HEK293 (cell line): Measurements from ENCODE around the gene TMEM272.

Experiments
- CTCF ChIA-PET: fragments of 350-600 bp; formaldehyde crosslinking; extraction: SDS; loops from one replicate; lab custom pipeline; 2021; ENCODE audit warnings: antibody characterized with exemption; lab: Yijun Ruan, JAX
- POLR2A ChIA-PET: fragments of 300-600 bp; formaldehyde crosslinking; extraction: SDS; loops from one replicate; lab custom pipeline; 2020; ENCODE audit warnings: antibody characterized with exemption, inconsistent platforms; lab: Yijun Ruan, JAX
- H3K27ac ChIP-seq: fragments of 200-500 bp; sonication (Bioruptor generic); 2 replicates; pipeline ENCODE4 v1.5.1; 2014; ENCODE audit warnings: low read depth, low read length, control low read depth, inconsistent platforms; ENCODE audit errors: extremely low read depth
- H3K36me3 ChIP-seq, 2 experiments: fragments of 200-500 bp in 1 of 2; sonication (Bioruptor generic) in 1 of 2; 1 replicate in 1 of 2; 2 replicates in 1 of 2; pipeline ENCODE4 v1.5.1; 2014 to 2017; ENCODE audit warnings: inconsistent platforms in 2 of 2, low read length in 2 of 2; ENCODE audit not compliant: control insufficient read depth in 2 of 2, insufficient read depth in 1 of 2
- H3K4me1 ChIP-seq: fragments of 200-500 bp; sonication (Bioruptor generic); 2 replicates; pipeline ENCODE4 v1.5.1; 2014; ENCODE audit warnings: mild to moderate bottlenecking, low read length, inconsistent platforms; ENCODE audit not compliant: control insufficient read depth, insufficient read depth
- H3K4me3 ChIP-seq: 2 replicates; pipeline ENCODE4 v1.5.1; 2011; ENCODE audit warnings: low read depth, mild to moderate bottlenecking, control low read depth, low read length, moderate library complexity
- H3K9me3 ChIP-seq: fragments of 200-500 bp; sonication (Bioruptor generic); 2 replicates; pipeline ENCODE4 v1.5.1; 2014; ENCODE audit warnings: low read depth, low read length, inconsistent platforms; ENCODE audit not compliant: control insufficient read depth, insufficient read depth
- FEZF1 ChIP-seq: fragments of 450-650 bp; formaldehyde crosslinking; IDR thresholded peaks from 2 replicates; pipeline ENCODE4 v1.5.1; 2016; ENCODE audit warnings: missing biosample characterization, missing genetic modification characterization
- GFI1B ChIP-seq: fragments of 450-650 bp; formaldehyde crosslinking; IDR thresholded peaks from 2 replicates; pipeline ENCODE4 v1.5.1; 2016; ENCODE audit warnings: missing biosample characterization, missing genetic modification characterization
- GLIS2 ChIP-seq: fragments of 450-650 bp; formaldehyde crosslinking; IDR thresholded peaks from 2 replicates; pipeline ENCODE4 v1.5.1; 2016; ENCODE audit warnings: missing biosample characterization, missing genetic modification characterization
- KLF1 ChIP-seq: fragments of 450-650 bp; formaldehyde crosslinking; IDR thresholded peaks from 2 replicates; pipeline ENCODE4 v1.5.1; 2016; ENCODE audit warnings: missing biosample characterization, missing genetic modification characterization
- ZBTB1 ChIP-seq: fragments of 450-650 bp; formaldehyde crosslinking; IDR thresholded peaks from 2 replicates; pipeline ENCODE4 v1.5.1; 2016; ENCODE audit warnings: missing biosample characterization, missing genetic modification characterization
- ZNF132 ChIP-seq: fragments of 450-650 bp; formaldehyde crosslinking; IDR thresholded peaks from 2 replicates; pipeline ENCODE4 v1.5.1; 2017; ENCODE audit warnings: missing biosample characterization, missing genetic modification characterization, borderline replicate concordance
- ZNF146 ChIP-seq: fragments of 450-650 bp; formaldehyde crosslinking; IDR thresholded peaks from 2 replicates; pipeline ENCODE4 v1.5.1; 2016; ENCODE audit warnings: missing biosample characterization, missing genetic modification characterization
- ZNF155 ChIP-seq: fragments of 450-650 bp; formaldehyde crosslinking; IDR thresholded peaks from 2 replicates; pipeline ENCODE4 v1.5.1; 2016; ENCODE audit warnings: missing biosample characterization, missing genetic modification characterization
- ZNF174 ChIP-seq: fragments of 450-650 bp; formaldehyde crosslinking; IDR thresholded peaks from 2 replicates; pipeline ENCODE4 v1.5.0; 2017; ENCODE audit warnings: missing biosample characterization, mild to moderate bottlenecking, missing genetic modification characterization
- ZNF214 ChIP-seq: fragments of 450-650 bp; formaldehyde crosslinking; IDR thresholded peaks from 2 replicates; pipeline ENCODE4 v1.5.1; 2017; ENCODE audit warnings: missing biosample characterization, mild to moderate bottlenecking, missing genetic modification characterization, borderline replicate concordance
- ZNF223 ChIP-seq: fragments of 450-650 bp; formaldehyde crosslinking; IDR thresholded peaks from 2 replicates; pipeline ENCODE4 v1.5.1; 2016; ENCODE audit warnings: missing biosample characterization, missing genetic modification characterization
- ZNF266 ChIP-seq: fragments of 450-650 bp; formaldehyde crosslinking; IDR thresholded peaks from 2 replicates; pipeline ENCODE4 v1.5.1; 2016; ENCODE audit warnings: missing biosample characterization, missing genetic modification characterization, low read depth
- ZNF473 ChIP-seq: fragments of 450-650 bp; formaldehyde crosslinking; IDR thresholded peaks from 2 replicates; pipeline ENCODE4 v1.5.1; 2017; ENCODE audit warnings: missing biosample characterization, missing genetic modification characterization
- ZNF510 ChIP-seq: fragments of 450-650 bp; formaldehyde crosslinking; IDR thresholded peaks from 2 replicates; pipeline ENCODE4 v1.5.1; 2018; ENCODE audit warnings: mild to moderate bottlenecking, missing genetic modification characterization, missing biosample characterization; ENCODE audit not compliant: insufficient replicate concordance
- ZNF558 ChIP-seq: fragments of 450-650 bp; formaldehyde crosslinking; IDR thresholded peaks from 2 replicates; pipeline ENCODE4 v1.5.1; 2016; ENCODE audit warnings: missing biosample characterization, missing genetic modification characterization
- ZNF560 ChIP-seq: fragments of 450-650 bp; formaldehyde crosslinking; IDR thresholded peaks from 2 replicates; pipeline ENCODE4 v1.5.1; 2017; ENCODE audit warnings: missing biosample characterization, missing genetic modification characterization, borderline replicate concordance
- ZNF621 ChIP-seq: fragments of 450-650 bp; formaldehyde crosslinking; IDR thresholded peaks from 2 replicates; pipeline ENCODE4 v1.5.1; 2017; ENCODE audit warnings: missing biosample characterization, missing genetic modification characterization
- ZNF701 ChIP-seq: fragments of 450-650 bp; formaldehyde crosslinking; IDR thresholded peaks from 2 replicates; pipeline ENCODE4 v1.5.1; 2016; ENCODE audit warnings: missing biosample characterization, missing genetic modification characterization
- ZNF707 ChIP-seq: fragments of 450-650 bp; formaldehyde crosslinking; IDR thresholded peaks from 2 replicates; pipeline ENCODE4 v1.5.1; 2016; ENCODE audit warnings: missing biosample characterization, missing genetic modification characterization
- TF ChIP-seq, protein P1 (sequence below): fragments of 450-650 bp; formaldehyde crosslinking; IDR thresholded peaks from 2 replicates; pipeline ENCODE4 v1.5.1; 2016; ENCODE audit warnings: missing biosample characterization, missing genetic modification characterization, borderline replicate concordance
- TF ChIP-seq, protein P2 (sequence below): fragments of 450-650 bp; formaldehyde crosslinking; IDR thresholded peaks from 2 replicates; pipeline ENCODE4 v1.5.1; 2016; ENCODE audit warnings: missing biosample characterization, missing genetic modification characterization
- TF ChIP-seq, protein P3 (sequence below): fragments of 450-650 bp; formaldehyde crosslinking; IDR thresholded peaks from 2 replicates; pipeline ENCODE4 v1.5.1; 2016; ENCODE audit warnings: missing biosample characterization, missing genetic modification characterization, borderline replicate concordance
- TF ChIP-seq, protein P4 (sequence below): fragments of 450-650 bp; formaldehyde crosslinking; IDR thresholded peaks from 2 replicates; pipeline ENCODE4 v1.5.1; 2016; ENCODE audit warnings: missing biosample characterization, missing genetic modification characterization

The TMEM272 gene

DNA sequence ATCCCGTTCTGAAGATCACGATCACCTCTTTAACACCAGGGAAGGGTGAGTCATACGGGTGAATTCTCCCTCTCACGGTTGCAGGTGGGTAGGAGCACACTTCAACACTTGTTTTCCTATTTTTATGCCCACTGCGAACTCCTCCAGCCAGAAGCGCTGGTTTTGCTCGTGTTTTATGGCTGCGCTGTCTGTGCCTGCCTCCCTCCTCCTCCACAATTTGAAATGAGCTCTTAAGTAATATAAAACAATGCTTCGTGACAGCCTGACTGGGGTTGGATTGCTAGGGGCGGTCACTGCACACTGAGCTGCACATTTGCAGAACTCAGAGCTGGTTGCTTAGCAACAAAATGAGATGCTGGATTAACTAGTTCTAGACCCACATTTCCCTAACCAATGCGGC, 29.7 kb upstream of the TMEM272 start:
- no peak overlapping the region for H3K27ac ChIP-seq
- H3K4me1 ChIP-seq = no peaks in the 10 kb centered on the region
- ChIA-PET CTCF (no interaction called here), POLR2A (no interaction called here)
- TF ChIP-seq ZNF266 (tag by site-specific recombination) (no peak), ZNF621 (tag by site-specific recombination) (no peak), KLF1 (no peak), ZNF155 (no peak), ZNF560 (tag by site-specific recombination) (no peak), ZNF146 (no peak), GLIS2 (tag by site-specific recombination) (no peak), FEZF1 (no peak), ZNF510 (tag by site-specific recombination) (no peak), ZNF174 (tag by site-specific recombination) (no peak), GFI1B (tag by site-specific recombination) (no peak), ZNF701 (tag by site-specific recombination) (no peak), ZNF558 (tag by site-specific recombination) (no peak)
- TF ChIP-seq, protein P1, sequence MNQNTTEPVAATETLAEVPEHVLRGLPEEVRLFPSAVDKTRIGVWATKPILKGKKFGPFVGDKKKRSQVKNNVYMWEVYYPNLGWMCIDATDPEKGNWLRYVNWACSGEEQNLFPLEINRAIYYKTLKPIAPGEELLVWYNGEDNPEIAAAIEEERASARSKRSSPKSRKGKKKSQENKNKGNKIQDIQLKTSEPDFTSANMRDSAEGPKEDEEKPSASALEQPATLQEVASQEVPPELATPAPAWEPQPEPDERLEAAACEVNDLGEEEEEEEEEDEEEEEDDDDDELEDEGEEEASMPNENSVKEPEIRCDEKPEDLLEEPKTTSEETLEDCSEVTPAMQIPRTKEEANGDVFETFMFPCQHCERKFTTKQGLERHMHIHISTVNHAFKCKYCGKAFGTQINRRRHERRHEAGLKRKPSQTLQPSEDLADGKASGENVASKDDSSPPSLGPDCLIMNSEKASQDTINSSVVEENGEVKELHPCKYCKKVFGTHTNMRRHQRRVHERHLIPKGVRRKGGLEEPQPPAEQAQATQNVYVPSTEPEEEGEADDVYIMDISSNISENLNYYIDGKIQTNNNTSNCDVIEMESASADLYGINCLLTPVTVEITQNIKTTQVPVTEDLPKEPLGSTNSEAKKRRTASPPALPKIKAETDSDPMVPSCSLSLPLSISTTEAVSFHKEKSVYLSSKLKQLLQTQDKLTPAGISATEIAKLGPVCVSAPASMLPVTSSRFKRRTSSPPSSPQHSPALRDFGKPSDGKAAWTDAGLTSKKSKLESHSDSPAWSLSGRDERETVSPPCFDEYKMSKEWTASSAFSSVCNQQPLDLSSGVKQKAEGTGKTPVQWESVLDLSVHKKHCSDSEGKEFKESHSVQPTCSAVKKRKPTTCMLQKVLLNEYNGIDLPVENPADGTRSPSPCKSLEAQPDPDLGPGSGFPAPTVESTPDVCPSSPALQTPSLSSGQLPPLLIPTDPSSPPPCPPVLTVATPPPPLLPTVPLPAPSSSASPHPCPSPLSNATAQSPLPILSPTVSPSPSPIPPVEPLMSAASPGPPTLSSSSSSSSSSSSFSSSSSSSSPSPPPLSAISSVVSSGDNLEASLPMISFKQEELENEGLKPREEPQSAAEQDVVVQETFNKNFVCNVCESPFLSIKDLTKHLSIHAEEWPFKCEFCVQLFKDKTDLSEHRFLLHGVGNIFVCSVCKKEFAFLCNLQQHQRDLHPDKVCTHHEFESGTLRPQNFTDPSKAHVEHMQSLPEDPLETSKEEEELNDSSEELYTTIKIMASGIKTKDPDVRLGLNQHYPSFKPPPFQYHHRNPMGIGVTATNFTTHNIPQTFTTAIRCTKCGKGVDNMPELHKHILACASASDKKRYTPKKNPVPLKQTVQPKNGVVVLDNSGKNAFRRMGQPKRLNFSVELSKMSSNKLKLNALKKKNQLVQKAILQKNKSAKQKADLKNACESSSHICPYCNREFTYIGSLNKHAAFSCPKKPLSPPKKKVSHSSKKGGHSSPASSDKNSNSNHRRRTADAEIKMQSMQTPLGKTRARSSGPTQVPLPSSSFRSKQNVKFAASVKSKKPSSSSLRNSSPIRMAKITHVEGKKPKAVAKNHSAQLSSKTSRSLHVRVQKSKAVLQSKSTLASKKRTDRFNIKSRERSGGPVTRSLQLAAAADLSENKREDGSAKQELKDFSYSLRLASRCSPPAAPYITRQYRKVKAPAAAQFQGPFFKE (tag by site-specific recombination) = no peak
- TF ChIP-seq, all 188 proteins: peak for 0
- H3K4me3 ChIP-seq = no peak overlapping the region
- no peaks in the 10 kb centered on the region for H3K9me3 ChIP-seq
- no peaks in the 10 kb centered on the region for H3K36me3 ChIP-seq

DNA sequence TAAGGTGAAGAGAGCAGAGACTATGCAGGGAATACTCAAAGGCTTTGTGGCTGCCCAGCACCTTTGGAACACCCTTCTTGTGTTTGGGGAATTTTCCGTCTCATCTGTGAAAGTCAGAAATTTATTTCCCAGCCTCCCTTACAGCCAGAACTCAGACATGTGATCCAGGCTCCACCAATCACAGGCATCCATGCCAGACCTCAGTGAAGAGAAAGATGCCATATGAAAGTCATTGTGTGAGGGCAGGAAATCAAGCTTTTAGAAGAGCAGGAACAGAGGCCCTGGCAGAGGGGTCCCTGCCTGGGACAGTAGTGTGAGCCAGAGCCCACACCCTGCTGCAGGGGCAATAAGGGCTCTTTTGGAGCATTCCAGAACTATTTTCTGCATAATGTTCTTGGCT, 28.9 kb upstream of the TMEM272 start:
- H3K27ac ChIP-seq = no peak overlapping the region
- CTCF ChIA-PET = no interaction called here
- H3K4me3 ChIP-seq = no peak overlapping the region
- TF ChIP-seq, protein P2, sequence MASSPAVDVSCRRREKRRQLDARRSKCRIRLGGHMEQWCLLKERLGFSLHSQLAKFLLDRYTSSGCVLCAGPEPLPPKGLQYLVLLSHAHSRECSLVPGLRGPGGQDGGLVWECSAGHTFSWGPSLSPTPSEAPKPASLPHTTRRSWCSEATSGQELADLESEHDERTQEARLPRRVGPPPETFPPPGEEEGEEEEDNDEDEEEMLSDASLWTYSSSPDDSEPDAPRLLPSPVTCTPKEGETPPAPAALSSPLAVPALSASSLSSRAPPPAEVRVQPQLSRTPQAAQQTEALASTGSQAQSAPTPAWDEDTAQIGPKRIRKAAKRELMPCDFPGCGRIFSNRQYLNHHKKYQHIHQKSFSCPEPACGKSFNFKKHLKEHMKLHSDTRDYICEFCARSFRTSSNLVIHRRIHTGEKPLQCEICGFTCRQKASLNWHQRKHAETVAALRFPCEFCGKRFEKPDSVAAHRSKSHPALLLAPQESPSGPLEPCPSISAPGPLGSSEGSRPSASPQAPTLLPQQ (tag by site-specific recombination) = no peak
- TF ChIP-seq ZBTB1 (tag by site-specific recombination) = no peak
- no peak for TF ChIP-seq ZNF223 (tag by site-specific recombination)
- TF ChIP-seq ZNF214 (tag by site-specific recombination) = no peak
- no peak for TF ChIP-seq ZNF707
- TF ChIP-seq, protein P3, sequence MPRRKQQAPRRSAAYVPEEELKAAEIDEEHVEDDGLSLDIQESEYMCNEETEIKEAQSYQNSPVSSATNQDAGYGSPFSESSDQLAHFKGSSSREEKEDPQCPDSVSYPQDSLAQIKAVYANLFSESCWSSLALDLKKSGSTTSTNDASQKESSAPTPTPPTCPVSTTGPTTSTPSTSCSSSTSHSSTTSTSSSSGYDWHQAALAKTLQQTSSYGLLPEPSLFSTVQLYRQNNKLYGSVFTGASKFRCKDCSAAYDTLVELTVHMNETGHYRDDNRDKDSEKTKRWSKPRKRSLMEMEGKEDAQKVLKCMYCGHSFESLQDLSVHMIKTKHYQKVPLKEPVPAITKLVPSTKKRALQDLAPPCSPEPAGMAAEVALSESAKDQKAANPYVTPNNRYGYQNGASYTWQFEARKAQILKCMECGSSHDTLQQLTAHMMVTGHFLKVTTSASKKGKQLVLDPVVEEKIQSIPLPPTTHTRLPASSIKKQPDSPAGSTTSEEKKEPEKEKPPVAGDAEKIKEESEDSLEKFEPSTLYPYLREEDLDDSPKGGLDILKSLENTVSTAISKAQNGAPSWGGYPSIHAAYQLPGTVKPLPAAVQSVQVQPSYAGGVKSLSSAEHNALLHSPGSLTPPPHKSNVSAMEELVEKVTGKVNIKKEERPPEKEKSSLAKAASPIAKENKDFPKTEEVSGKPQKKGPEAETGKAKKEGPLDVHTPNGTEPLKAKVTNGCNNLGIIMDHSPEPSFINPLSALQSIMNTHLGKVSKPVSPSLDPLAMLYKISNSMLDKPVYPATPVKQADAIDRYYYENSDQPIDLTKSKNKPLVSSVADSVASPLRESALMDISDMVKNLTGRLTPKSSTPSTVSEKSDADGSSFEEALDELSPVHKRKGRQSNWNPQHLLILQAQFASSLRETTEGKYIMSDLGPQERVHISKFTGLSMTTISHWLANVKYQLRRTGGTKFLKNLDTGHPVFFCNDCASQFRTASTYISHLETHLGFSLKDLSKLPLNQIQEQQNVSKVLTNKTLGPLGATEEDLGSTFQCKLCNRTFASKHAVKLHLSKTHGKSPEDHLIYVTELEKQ (tag by site-specific recombination) = no peak
- TF ChIP-seq, protein P4, sequence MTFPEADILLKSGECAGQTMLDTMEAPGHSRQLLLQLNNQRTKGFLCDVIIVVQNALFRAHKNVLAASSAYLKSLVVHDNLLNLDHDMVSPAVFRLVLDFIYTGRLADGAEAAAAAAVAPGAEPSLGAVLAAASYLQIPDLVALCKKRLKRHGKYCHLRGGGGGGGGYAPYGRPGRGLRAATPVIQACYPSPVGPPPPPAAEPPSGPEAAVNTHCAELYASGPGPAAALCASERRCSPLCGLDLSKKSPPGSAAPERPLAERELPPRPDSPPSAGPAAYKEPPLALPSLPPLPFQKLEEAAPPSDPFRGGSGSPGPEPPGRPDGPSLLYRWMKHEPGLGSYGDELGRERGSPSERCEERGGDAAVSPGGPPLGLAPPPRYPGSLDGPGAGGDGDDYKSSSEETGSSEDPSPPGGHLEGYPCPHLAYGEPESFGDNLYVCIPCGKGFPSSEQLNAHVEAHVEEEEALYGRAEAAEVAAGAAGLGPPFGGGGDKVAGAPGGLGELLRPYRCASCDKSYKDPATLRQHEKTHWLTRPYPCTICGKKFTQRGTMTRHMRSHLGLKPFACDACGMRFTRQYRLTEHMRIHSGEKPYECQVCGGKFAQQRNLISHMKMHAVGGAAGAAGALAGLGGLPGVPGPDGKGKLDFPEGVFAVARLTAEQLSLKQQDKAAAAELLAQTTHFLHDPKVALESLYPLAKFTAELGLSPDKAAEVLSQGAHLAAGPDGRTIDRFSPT = no peak
- no peak for TF ChIP-seq ZNF473 (tag by site-specific recombination)
- TF ChIP-seq ZNF132 (tag by site-specific recombination) = no peak

More for the DNA sequence above, 28.9 kb upstream of the TMEM272 start:
- Histone ChIP-seq H3K36me3 (no peaks in the 10 kb centered on the region), H3K9me3 (no peaks in the 10 kb centered on the region), H3K4me1 (no peaks in the 10 kb centered on the region)
- POLR2A ChIA-PET = no interaction called here
